ENCODE measurements around the gene RAI1.

RAI1 gene

DNA sequence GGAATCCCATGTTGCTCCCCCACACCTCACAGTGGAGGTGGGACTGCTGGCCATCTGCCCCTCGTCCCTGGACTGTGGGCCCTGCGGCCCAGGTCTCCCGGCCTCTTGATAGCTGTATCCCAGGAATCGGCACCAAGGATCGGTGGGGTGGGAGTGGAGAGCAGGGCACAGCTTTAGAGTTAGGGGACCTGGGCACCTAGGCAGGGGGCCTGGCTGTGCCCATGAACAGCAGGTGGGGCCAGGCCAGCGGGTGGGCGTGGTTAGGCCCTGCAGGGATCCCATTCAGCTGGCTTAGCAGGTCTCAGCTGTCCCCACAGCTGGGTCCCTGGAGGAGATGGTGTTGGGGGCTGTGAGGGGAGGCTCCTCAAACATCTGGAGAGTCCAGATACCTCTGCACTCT lies 106.3 kb downstream of the RAI1 start:
- no peak for DNase-seq

GRCh38 chr17:17788967-17789366 lies 107.7 kb downstream of the RAI1 start:
- DNase-seq = no peak

DNA sequence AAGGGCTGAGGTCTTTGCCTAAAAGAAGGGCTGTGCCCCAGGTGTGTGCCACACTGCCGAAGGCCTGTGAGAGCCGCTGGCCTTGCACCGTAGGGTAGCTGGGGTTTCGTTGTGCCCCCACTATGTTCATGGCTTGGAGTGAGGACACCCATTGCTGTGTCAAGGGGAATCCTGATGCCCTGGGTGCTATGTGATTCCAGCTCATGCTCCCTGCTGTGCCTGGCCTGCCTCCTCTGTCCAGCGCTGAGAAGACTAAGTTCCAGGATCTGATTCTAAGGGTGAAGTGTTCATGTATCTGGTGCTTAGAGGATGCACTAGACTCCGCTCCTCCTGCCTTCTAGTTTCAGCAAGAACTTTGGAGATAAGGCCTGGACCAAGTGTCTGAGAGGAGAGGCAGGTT lies 108.2 kb downstream of the RAI1 start:
- DNase-seq = no peak

DNA sequence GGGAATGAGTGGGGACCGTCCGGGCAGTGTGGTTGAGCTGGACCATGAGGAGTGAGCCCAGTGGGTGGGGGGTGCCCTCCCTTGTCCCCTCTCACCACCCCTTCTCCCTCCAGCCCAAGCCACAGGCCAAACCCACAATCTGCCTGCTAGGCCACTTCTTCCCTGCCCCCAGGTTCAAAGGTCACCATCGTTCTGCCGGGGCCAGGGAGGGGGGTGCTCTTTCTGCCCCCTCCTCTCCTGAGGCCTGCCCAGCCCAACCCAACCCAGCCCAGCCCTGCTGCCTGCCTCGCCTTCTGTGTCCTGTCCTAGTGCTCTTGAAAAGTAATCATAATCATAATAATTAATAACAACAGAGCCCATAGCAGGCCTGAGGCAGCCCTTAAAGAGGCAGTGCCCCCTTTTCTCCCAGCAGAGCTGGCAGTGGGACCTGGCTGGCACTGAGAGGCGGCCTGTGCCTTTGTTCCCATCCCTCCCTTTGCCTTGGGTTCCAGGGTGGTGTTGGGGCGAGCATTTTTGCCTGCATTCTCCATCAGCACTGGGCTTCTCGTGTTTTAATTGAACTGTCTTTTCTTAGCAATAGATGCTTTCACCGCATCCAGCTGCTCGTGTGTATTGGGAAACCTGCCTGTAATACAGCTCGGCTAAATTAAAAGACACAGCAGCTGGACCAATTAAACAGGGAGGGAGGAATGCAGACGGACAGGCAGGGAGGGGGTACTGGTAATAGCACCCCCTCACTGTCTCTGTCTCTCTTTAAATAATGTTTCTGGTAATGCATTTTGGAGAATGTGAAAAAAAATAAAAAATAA lies 108.8 kb downstream of the RAI1 start:
- DNase-seq = no peak

DNA sequence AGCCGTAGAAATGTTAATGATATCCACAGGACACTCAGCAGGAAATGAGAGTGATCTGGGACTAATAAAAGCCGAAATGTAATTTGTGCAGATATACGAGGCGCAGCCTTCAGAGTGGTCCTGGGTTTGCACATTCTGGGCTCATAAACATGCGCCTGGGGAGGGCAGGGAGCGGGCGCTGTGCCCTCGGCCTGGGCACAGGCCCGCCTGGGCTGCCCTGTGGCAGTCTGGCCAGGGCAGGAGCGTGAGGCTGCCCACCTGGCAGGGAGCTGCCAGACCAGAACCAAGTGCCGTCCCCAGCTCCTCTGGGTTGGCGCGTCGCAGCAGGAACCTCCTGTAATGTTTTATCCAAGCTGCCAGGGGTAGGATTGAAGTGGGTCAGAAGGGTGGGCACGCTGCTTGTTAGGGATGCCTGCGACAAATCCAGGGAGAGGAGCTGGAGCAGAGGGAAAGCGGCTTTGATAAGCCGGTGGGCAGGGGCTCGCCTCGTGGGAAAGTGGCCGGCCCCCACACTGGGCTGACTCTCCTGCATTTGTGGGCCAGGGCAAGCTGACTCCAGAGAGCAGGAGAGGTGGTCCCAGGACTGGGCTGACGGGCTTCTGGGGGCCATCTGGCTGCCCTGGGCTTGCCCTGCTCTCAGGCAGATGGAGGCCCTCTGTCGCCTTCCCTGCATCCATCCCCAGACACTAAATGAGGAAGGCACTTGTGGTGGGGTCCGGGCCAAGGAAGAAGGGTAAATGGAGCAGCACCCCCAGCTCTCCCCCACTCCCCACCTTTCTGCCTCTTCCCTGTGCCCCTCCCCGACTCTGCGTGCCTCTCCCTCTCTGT lies 109.6 kb downstream of the RAI1 start:
- no peak for DNase-seq

GRCh38 chr17:17792037-17792550 lies 110.8 kb downstream of the RAI1 start:
- peak in 1 of 2 donors; percentile 22 for DNase-seq

DNA sequence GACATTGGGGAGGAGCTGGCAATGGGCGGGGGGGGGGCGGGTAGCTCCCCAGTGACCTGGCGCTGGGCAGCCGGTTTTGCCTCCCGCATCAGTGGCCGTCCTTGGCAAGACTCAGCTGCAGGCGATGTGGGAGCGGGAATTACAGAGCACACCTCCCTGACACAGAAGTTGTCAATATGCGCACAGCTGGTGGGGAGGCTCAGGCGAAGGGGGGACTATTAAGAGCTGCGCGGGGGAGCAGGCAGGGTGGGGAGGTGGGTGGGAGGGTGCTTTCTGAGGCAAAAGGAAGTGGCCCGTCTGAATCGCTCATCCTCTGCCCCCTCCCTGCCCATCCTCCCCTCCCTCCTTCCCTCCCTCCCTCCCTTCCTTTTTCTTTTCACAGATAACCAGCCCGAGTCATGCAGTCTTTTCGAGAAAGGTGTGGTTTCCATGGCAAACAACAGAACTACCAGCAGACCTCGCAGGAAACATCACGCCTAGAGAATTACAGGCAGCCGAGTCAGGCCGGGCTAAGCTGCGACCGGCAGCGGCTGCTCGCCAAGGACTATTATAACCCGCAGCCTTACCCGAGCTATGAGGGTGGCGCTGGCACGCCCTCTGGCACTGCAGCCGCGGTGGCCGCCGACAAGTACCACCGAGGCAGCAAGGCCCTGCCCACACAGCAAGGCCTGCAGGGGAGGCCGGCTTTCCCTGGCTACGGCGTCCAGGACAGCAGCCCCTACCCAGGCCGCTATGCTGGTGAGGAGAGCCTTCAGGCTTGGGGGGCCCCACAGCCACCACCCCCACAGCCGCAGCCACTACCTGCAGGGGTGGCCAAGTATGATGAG lies 111.5 kb downstream of the RAI1 start:
- peak; percentile 80 to 87 for DNase-seq

DNA sequence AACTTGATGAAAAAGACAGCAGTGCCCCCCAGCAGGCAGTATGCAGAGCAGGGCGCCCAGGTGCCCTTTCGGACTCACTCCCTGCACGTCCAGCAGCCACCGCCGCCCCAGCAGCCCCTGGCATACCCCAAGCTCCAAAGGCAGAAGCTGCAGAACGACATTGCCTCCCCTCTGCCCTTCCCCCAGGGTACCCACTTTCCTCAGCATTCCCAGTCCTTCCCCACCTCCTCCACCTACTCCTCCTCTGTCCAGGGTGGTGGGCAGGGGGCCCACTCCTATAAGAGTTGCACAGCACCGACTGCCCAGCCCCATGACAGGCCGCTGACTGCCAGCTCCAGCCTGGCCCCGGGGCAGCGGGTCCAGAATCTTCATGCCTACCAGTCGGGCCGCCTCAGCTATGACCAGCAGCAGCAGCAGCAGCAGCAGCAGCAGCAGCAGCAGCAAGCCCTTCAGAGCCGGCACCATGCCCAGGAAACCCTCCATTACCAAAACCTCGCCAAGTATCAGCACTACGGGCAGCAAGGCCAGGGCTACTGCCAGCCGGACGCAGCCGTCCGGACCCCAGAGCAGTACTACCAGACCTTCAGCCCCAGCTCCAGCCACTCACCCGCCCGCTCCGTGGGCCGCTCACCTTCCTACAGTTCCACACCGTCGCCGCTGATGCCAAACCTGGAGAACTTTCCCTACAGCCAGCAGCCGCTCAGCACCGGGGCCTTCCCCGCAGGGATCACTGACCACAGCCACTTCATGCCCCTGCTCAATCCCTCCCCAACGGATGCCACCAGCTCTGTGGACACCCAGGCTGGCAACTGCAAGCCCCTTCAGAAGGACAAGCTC lies 112.3 kb downstream of the RAI1 start:
- DNase-seq = no peak

- no peak for DNase-seq
Measured at GRCh38 chr17:17794382-17794781, 113.1 kb downstream of the RAI1 start.

GRCh38 chr17:17795296-17795695 lies 114.0 kb downstream of the RAI1 start:
- no peak for DNase-seq

- DNase-seq = no peak
Measured at GRCh38 chr17:17795946-17796786, 114.9 kb downstream of the RAI1 start.

DNA sequence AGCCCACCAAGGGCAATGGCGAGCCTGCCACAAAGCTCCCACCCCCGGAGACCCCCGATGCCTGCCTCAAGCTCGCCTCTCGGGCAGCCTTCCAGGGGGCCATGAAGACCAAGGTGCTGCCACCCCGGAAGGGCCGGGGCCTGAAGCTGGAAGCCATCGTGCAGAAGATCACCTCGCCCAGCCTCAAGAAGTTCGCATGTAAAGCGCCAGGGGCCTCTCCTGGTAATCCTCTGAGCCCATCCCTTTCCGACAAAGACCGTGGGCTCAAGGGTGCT lies 115.5 kb downstream of the RAI1 start:
- DNase-seq = no peak

- no peak for DNase-seq
Measured at GRCh38 chr17:17797119-17797809, 116.0 kb downstream of the RAI1 start.

- DNase-seq = no peak
Measured at GRCh38 chr17:17798010-17798556, 116.8 kb downstream of the RAI1 start.

DNA sequence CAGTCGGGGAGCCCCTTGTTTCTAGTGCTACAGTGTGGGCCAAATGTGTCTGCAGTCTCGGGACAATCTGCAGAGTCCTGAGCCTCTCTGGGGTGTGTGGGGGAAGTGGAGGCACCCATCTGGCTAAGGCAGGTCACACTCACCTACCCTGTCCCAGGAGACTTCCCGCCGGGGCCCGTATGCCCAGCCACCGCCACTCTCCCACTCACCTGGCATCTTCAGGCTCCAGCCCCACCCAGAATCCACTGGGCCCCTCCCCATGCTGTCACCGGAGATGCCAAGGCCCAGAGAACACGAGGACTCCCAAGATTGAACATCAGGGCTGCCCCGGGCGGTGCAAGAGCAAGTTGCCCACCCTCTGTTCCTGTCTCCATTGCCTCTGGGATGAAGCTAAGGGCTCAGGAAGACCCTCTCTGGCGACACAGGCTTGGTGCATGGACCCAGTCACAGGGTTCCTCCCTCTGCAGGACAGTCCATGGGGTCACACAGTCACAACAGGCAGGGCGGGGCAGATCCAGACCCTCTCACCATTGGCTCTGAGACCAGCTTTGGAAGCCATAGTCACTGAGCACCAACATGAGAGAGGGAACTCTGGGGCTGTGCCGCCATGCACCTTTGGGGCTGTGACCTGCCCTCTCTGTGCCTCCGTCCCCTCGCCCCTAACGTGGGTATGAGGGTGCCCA lies 117.5 kb downstream of the RAI1 start:
- DNase-seq = no peak

DNA sequence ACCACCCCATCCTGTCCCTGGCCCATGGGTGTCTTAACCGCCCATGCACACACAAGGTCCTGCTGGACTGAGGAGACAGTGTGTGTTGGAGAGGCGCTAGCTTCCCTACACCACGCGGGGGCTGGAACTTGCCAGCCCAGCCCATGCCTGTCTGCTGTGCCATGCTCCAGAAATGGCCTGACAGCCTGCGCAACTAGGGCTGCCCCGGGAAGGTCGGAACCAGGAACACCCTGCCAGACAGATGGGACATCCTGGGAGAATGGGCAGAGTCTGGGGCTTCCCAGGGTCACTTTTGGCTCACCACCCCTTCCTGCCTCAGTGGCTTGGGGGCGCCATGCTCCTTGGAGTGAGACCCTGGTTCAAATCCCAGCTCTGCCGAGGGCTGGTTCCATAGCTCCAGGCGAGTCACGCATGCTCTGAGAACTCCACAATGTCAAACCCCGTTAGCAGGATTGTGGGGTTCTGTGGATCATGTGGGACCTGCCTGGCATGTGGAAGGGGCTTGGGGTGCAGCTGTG lies 119.3 kb downstream of the RAI1 start:
- DNase-seq = no peak

DNA sequence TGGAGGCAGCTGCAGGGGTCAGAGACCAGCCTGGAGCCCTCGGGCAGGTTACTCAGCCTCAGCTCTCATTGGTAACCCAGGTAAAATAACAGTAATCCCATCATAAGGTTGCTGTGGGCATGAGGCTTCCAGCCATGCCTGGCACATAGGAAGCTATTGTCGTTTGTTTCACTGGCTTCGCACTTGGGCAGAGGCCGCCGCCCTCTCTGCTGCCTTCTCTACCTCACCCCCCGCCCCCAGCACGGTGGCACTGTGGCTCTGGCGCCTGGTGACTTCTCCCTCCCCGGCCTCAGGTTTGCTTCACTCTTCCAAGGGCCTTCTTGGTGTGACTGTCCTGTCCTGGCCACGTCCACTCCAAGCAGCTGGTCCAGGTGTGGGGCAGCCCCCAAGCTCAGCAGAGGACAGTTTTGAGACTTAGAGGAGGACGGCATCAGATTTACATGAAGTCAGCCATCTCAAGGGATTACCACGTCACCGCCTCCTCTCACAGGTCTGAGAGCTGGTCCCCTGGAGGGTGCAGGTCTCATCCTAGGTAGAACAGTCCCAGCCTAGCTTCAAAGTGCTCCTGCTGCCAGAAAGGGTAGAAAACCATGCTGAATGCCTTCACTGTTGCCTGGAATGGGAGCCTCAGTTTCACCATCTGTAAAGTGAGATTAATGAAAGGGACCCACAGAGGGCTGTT lies 120.7 kb downstream of the RAI1 start:
- DNase-seq = no peak

DNA sequence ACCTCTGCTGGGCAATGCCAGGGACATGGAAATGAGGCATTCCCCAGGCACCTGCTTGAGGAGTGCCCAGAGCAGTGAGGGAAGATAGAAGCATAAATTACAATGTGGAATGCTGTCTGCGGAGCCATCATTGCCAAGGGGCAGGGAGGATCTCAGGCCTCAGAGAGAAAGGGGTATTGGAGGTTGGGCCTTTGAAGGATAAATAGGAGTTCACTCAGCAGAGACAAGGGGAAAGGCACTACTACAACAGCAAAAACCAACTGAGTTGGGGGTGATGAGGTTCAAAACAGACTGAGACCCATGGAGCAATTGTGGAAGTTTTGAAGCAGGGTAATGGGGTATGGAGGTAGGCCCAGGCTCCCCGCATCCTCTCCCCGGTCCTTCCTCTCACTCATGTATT lies 122.7 kb downstream of the RAI1 start:
- no peak for DNase-seq

DNA sequence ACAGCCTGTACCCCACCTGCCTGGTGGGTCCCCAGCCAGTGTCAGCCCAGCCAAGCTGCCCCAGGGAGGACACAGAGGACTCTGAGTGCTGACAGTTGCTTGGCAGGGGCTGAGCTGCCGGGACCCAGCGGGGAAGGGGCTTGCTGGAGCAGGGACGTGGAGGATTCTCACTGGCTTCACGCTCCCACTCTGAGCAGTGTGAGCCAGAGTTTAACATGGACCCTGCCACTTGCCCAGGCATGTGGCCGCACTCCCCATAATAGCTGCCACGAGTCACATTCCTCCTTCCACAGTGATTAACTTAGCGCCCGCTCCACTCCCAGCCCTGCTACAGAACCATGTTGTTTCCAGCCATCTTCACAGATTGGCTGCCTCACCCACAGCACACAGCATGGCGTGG lies 124.3 kb downstream of the RAI1 start:
- DNase-seq = no peak

All from CD4-positive, alpha-beta T cell treated with Interleukin-4 for 1 hour (primary cell).